NCI-H1105 treated with DMSO at 0.1 percent for 48 hours (cell line): Measurements from ENCODE around the gene FMR1NB.

Experiments used
- DNase-seq: peaks from one replicate; lab custom pipeline; 2025; lab: John Stamatoyannopoulos, UW

The FMR1NB gene, protein sequence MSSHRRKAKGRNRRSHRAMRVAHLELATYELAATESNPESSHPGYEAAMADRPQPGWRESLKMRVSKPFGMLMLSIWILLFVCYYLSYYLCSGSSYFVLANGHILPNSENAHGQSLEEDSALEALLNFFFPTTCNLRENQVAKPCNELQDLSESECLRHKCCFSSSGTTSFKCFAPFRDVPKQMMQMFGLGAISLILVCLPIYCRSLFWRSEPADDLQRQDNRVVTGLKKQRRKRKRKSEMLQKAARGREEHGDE

DNA sequence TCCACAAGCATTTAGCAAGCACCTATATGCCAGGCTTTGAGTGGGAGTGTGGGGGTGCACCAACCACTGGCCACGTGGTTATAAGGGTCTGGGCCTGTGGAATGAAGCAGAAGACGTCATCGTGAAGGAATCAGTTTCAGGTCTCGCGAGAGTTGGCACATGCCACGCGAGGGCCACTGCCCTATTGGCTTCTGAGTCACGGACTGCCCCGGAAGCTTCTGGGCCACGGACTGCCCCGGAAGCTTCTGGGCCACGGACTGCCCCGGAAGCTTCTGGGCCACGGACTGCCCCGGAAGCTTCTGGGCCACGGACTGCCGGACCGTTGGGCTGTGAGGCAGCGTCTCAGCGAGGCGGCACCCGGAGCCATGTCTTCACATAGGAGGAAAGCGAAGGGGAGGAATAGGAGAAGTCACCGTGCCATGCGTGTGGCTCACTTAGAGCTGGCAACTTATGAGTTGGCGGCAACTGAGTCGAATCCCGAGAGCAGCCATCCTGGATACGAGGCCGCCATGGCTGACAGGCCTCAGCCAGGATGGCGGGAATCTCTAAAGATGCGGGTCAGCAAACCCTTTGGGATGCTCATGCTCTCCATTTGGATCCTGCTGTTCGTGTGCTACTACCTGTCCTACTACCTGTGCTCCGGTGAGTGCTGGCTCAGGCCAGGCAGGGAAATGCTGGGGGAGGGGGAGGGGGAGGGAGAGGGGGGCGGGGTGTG, at the start of gene FMR1NB:
TSS of gene FMR1NB (plus strand) at position 300 of the 715 bp plus-strand sequence. CDS start at position 366, 66 bp downstream.
- no peak for DNase-seq

- DNase-seq = no peak
These were observed 47.3 kb upstream of the FMR1NB start for GRCh38 chrX:147933815-147934214.

- DNase-seq = no peak
These were observed 45.9 kb upstream of the FMR1NB start for GRCh38 chrX:147935156-147935758.

DNA sequence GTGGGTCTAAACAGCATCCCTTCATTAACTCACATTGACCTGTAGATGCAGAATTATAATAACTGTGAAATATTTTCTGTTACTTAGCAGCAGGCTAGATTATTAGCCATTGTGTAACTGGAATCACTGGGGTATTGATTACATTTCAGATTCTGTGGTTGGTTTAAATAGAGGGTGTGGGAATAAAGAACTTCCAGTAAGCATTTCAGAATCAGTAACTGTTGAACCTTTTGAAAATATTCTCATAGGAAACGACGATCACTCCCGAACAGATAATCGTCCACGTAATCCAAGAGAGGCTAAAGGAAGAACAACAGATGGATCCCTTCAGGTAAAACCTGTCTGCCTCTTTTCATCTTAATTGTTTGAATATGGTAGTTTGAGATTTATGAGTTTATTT, 35.9 kb upstream of the FMR1NB start:
- no peak for DNase-seq

GRCh38 chrX:147948531-147948930, 32.6 kb upstream of the FMR1NB start:
- DNase-seq = no peak

GRCh38 chrX:147950352-147950751, 30.8 kb upstream of the FMR1NB start:
- DNase-seq = no peak

DNA sequence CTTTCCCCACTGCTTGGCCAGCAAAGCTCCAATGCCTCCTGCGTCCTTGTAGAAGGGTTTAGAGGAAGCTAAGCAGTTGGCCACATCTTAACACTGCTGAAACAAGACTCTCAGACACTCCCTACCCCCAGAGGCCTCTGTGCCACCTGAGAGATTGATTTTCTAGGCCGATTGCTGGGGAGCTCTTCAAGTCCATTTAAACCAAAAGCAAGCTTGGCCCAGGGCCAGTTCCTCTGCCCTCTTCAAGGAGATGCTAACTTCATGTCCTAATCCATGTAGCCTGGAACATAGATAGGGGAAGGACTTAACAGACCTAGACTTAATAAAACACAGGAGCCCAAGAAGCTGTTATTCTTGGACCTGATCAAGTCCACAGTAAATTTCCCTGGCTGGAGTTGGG, 27.2 kb upstream of the FMR1NB start:
- peak; percentile 13 for DNase-seq

GRCh38 chrX:147957291-147957690, 23.8 kb upstream of the FMR1NB start:
- DNase-seq = no peak

GRCh38 chrX:147958291-147958690, 22.8 kb upstream of the FMR1NB start:
- DNase-seq = no peak

GRCh38 chrX:147960722-147961121, 20.4 kb upstream of the FMR1NB start:
- no peak for DNase-seq

GRCh38 chrX:147962476-147962875, 18.7 kb upstream of the FMR1NB start:
- DNase-seq = no peak

DNA sequence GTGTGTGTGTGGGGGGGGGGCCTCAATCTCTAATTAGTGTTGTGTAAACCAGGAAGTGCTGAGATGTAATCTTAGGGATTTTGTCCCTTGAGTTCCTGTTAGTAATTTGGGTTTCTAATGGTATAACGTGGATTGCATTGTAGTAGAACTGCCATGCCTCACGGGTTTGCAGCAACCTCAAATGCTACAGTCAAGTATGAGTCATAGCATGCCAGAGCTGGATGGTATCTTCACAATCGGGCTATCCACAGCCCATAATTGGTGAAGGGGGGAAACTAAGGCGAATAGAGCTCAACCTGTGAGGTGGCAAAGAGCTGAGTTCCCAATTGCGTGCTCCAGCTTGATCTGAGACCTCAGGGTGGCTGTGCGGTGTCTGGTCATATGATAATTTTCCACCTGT, 2.2 kb upstream of the FMR1NB start:
- no peak for DNase-seq

DNA sequence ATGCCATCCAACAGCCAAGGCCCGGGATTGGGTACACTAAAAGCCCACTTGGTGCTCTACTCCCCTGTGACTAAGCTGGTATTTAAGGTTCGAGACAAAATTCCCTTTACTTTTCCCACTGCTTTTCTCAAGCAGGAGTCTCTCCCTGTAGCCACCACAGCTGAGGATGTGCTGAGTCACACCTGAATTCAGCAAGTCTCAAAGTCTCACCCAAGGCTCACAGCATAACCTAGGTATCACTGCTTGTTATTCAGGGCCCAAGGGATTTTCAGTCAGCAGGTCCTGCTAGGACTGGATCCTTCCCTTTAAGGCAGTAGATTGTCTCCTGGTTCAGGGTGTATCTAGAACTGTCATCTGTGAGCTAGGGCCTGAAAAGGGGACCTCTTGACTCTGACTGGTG, 39.2 kb downstream of the FMR1NB start:
- no peak for DNase-seq

GRCh38 chrX:148024425-148025148, 43.5 kb downstream of the FMR1NB start:
- no peak for DNase-seq

DNA sequence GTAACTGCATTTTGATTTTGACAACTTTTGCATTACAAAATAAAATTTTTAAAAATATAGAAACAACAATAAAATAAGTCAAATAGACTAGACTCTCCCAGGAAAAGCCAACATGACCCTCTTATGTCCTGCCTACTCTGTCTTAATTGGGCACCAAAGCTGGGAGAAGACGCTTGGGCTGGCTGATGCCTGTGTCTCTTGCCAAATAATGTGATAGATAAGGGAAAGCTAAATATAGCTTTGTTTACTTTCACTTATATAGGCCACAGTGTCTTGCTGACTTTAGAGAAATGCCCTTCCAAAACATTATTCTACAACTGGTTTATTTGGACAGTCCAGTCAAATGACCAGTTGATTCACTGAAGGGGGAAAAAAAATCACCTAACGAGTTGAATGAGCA, 54.2 kb downstream of the FMR1NB start:
- no peak for DNase-seq

- DNase-seq = no peak
These were observed 55.9 kb downstream of the FMR1NB start for GRCh38 chrX:148037020-148037419.

GRCh38 chrX:148043271-148043855, 62.2 kb downstream of the FMR1NB start:
- DNase-seq = no peak

- DNase-seq = no peak
These were observed 66.1 kb downstream of the FMR1NB start for GRCh38 chrX:148047200-148047599.

- DNase-seq = peak; percentile 80
These were observed 68.3 kb downstream of the FMR1NB start for GRCh38 chrX:148049441-148049840.

DNA sequence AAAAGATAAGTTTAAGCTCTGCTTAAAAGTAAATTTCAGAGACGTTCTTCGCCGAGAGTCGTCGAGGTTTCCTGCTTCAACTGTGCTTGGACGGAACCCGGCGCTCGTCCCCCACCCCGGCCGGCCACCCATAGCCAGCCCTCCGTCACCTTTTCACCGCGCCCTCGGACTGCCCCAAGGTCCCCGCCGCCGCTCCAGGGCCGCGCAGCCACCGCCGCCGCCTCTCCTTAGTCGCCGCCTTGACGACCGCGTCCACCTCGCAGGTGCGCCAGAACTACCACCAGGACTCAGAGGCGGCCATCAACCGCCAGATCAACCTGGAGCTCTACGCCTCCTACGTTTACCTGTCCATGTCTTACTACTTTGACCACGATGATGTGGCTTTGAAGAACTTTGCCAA, 70.8 kb downstream of the FMR1NB start:
- DNase-seq = no peak

DNA sequence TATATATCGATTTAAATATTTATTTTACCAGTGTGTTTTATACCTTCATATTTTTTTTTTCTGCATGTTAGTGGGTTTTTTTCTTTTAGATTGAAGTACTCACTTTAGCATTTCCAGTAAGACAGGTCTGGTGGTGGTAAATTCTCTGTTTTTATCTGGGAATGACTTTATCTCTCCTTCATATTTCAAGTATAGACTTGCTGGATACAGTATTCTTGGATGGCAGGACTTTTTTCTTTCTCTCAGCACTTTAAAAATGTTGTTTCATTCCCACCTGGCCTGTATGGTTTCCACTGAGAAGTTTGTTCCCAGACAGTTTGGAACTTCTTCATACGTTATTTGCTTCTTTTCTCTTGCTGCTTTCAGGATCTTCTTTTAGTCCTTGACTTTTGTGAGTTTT, 86.1 kb downstream of the FMR1NB start:
- no peak for DNase-seq

DNA sequence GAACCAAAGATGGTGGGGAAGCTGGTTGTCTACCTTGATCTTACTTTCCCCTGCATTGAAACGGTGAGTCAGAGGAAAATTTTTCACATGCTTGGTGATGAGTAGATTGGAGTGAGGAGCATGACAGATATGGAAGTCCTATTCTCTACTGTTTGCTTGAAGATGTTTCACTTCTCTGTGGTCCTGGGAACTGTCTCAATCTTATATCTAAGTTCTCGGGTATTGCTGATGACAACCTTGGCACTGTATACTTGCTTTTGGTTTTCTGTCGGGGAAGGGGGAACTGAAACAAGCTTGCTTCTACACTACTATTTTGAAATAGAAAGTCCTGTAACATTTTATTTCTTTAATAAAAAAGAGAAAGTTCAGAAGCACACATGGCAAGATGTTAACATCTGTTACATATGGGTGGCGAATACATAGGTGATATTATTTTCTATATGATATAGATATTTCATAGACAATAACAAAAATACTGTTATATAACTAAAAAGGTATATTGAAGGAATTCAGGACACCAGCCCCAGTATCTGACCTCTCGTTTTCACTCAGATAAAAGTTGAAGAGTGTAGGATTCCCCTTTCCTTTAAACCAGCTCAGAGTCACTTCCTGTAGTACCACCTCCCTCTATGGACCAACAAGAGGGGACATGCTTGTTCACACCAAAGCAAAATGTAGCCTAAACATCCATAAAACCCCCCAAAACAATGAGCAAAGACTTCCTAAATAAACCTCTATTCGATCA, 88.8 kb downstream of the FMR1NB start:
- no peak for DNase-seq
